HG03521 (cell line): ENCODE data around the gene SEMA4B.

Experiments
- ATAC-seq: cut with Tn5 transposase; IDR thresholded peaks from one replicate; pipeline ENCODE4 v1.9.1; 2021; ENCODE audit warnings: mild to moderate bottlenecking, moderate library complexity; ENCODE audit not compliant: unreplicated experiment

SEMA4B gene

GRCh38 chr15:90225047-90225446 is 23.9 kb downstream of the SEMA4B start:
- no peak for ATAC-seq

- ATAC-seq = no peak
These were observed 24.5 kb downstream of the SEMA4B start for GRCh38 chr15:90225504-90226234.

GRCh38 chr15:90227336-90227735 is 26.2 kb downstream of the SEMA4B start:
- no peak for ATAC-seq

- no peak for ATAC-seq
These were observed 27.0 kb downstream of the SEMA4B start for GRCh38 chr15:90227816-90228772.

GRCh38 chr15:90228960-90229359 is 27.8 kb downstream of the SEMA4B start:
- ATAC-seq = no peak

GRCh38 chr15:90230071-90230494 is 29.0 kb downstream of the SEMA4B start:
- no peak for ATAC-seq

- ATAC-seq = no peak
These were observed 29.5 kb downstream of the SEMA4B start for GRCh38 chr15:90230610-90231009.

GRCh38 chr15:90231028-90232017 is 30.2 kb downstream of the SEMA4B start:
- no peak for ATAC-seq

- ATAC-seq = no peak
These were observed 31.1 kb downstream of the SEMA4B start for GRCh38 chr15:90232196-90232595.

- ATAC-seq = no peak
These were observed 31.8 kb downstream of the SEMA4B start for GRCh38 chr15:90232941-90233386.

GRCh38 chr15:90233387-90234095 is 32.4 kb downstream of the SEMA4B start, which contains the start of gene CIB1:
Gene CIB1, minus strand, starts transcription at chr15:90233941. Its CDS starts 56 bp downstream, at chr15:90233885.
- ATAC-seq = peak; percentile 89

GRCh38 chr15:90234096-90234988 is 33.2 kb downstream of the SEMA4B start, which contains the start of gene GDPGP1:
Gene GDPGP1, plus strand, starts transcription at chr15:90234209. Its CDS starts 6,700 bp downstream, at chr15:90240909.
- no peak for ATAC-seq

- no peak for ATAC-seq
These were observed 38.2 kb downstream of the SEMA4B start for GRCh38 chr15:90239371-90239770.

- no peak for ATAC-seq
These were observed 39.7 kb downstream of the SEMA4B start for GRCh38 chr15:90240856-90241255.

GRCh38 chr15:90241343-90242192 is 40.4 kb downstream of the SEMA4B start:
- ATAC-seq = no peak

GRCh38 chr15:90243943-90244639 is 43.0 kb downstream of the SEMA4B start:
- ATAC-seq = no peak

GRCh38 chr15:90248789-90249202 is 47.7 kb downstream of the SEMA4B start:
- no peak for ATAC-seq
